KMS-11 (cell line): ENCODE measurements around the gene RPGRIP1.

ENCODE experiments used
- H2AFZ ChIP-seq: fragments of 200-600 bp; sonication (generic); 2 replicates; pipeline ENCODE4 v1.6.1; 2016; ENCODE audit warnings: antibody characterized with exemption, mixed run types, low read depth
- H3K27ac ChIP-seq: fragments of 200-600 bp; sonication (generic); 2 replicates; pipeline ENCODE4 v1.6.1; 2016; ENCODE audit warnings: mild to moderate bottlenecking, mixed run types
- H3K27me3 ChIP-seq: fragments of 200-600 bp; sonication (generic); 2 replicates; pipeline ENCODE4 v1.6.1; 2017; ENCODE audit warnings: mild to moderate bottlenecking, low read depth, mixed run types, moderate library complexity; ENCODE audit not compliant: insufficient read depth
- H3K36me3 ChIP-seq: fragments of 200-600 bp; sonication (generic); 2 replicates; pipeline ENCODE4 v1.6.1; 2017; ENCODE audit warnings: mild to moderate bottlenecking, mixed run types; ENCODE audit not compliant: insufficient read depth
- H3K4me1 ChIP-seq: fragments of 200-600 bp; sonication (generic); 2 replicates; pipeline ENCODE4 v1.6.1; 2016; ENCODE audit warnings: mild to moderate bottlenecking, low read depth, mixed run types; ENCODE audit not compliant: poor library complexity, severe bottlenecking
- H3K4me2 ChIP-seq: fragments of 200-600 bp; sonication (generic); 2 replicates; pipeline ENCODE4 v1.7.0; 2016; ENCODE audit warnings: mild to moderate bottlenecking, mixed run types
- H3K4me3 ChIP-seq: fragments of 200-600 bp; sonication (generic); IDR thresholded peaks from 2 replicates; pipeline ENCODE4 v1.6.1; 2017; ENCODE audit warnings: low read depth, low read length, mixed read lengths; ENCODE audit not compliant: insufficient read depth
- H3K79me2 ChIP-seq: fragments of 200-600 bp; sonication (generic); 2 replicates; pipeline ENCODE4 v1.6.1; 2016; ENCODE audit warnings: low read depth, mixed run types; ENCODE audit not compliant: insufficient read depth
- H3K9ac ChIP-seq: fragments of 200-600 bp; sonication (generic); 2 replicates; pipeline ENCODE4 v1.6.1; 2016; ENCODE audit warnings: mild to moderate bottlenecking, mixed run types
- H4K20me1 ChIP-seq: fragments of 200-600 bp; sonication (generic); 2 replicates; pipeline ENCODE4 v1.6.1; 2016; ENCODE audit warnings: mild to moderate bottlenecking, mixed run types; ENCODE audit not compliant: insufficient read depth
- CTCF ChIP-seq: fragments of 200-600 bp; sonication (generic); conservative IDR thresholded peaks from 2 replicates; pipeline ENCODE4 v1.6.1; 2017; ENCODE audit warnings: low read depth, mild to moderate bottlenecking, antibody characterized with exemption, low read length, moderate library complexity, mixed read lengths

Gene RPGRIP1

DNA sequence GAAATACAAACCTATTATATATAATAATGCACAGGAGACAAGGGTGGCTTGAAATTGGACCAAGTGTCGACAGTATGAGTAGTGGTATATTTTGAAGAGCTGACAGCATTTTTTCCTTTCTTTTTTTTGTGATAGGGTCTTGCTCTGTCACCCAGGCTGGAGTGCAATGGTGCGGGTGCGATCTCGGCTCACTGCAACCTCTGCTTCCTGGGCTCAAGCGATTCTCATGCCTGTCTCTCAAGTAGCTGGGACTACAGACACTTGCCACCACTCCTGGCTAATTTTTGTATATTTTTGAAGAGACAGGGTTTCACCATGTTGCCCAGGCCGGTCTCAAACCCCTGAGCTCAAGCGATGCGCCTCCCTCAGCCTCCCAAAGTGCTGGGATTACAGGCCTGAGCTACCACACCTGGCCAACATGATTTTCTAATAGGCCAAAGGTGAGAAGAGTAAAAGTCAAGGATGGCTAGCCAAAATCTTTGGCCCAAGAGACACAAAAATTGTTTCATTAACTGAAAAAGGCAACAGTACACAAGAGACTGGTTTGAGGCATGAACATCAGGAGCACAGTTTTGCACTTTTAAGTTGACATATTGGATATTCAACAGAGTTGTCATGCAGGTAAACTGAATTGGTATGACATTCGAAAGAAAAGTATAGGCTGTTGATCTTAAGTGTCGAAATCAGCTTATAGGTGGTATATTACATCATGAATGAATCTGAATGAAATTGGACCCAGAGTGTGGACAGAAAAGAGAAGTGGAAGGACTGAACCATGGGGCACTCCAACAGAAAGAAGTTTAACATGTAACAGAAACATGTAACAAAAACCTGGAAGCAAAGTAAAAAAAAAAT is 23.1 kb upstream of the RPGRIP1 start:
- no peak overlapping the region for H3K9ac ChIP-seq
- no peak overlapping the region for H3K4me2 ChIP-seq
- TF ChIP-seq CTCF = no peak
- H3K36me3 ChIP-seq = 0 out of 2 replicates have a peak, but pooled peaks cover 10% of the 10 kb centered on the region
- H3K27ac ChIP-seq = no peak overlapping the region
- peaks cover 55% of the 10 kb centered on the region for H4K20me1 ChIP-seq
- H2AFZ ChIP-seq = no peak overlapping the region
- H3K4me3 ChIP-seq = no peak overlapping the region
- no peaks in the 10 kb centered on the region for H3K27me3 ChIP-seq
- H3K79me2 ChIP-seq = peaks cover 98% of the 10 kb centered on the region
- peaks cover 37% of the 10 kb centered on the region for H3K4me1 ChIP-seq

DNA sequence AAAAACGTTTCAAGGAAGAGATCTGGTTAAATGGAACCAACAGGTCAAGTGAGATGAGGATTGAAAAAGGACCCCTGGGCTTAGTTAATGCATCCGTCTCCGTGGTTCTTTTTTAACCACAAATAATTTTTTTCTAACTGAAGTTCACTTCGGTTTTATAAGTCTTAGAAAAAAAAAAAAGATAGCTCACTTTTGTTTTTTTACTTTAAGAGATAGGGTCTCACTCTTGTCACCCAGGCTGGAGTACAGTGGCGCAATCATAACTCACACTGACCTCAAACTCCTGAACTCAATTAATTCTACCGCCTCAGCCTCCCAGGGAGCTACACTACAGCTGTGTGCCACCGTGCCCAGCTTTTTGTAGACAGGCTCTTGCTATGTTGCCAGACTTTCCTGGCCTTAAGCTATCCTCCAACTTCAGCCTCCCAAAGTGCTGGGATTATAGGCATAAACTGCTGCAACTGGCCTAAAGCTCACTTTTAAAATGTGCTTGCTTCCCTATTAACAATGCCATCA is 22.4 kb upstream of the RPGRIP1 start:
- Histone ChIP-seq H3K4me3 (no peak overlapping the region), H3K9ac (no peak overlapping the region), H3K27ac (no peak overlapping the region), H3K79me2 (peaks cover 98% of the 10 kb centered on the region), H3K4me1 (peaks cover 41% of the 10 kb centered on the region), H4K20me1 (peaks cover 62% of the 10 kb centered on the region), H3K27me3 (no peaks in the 10 kb centered on the region), H3K36me3 (0 out of 2 replicates have a peak, but pooled peaks cover 10% of the 10 kb centered on the region), H3K4me2 (no peak overlapping the region), H2AFZ (no peak overlapping the region)
- no peak for TF ChIP-seq CTCF

DNA sequence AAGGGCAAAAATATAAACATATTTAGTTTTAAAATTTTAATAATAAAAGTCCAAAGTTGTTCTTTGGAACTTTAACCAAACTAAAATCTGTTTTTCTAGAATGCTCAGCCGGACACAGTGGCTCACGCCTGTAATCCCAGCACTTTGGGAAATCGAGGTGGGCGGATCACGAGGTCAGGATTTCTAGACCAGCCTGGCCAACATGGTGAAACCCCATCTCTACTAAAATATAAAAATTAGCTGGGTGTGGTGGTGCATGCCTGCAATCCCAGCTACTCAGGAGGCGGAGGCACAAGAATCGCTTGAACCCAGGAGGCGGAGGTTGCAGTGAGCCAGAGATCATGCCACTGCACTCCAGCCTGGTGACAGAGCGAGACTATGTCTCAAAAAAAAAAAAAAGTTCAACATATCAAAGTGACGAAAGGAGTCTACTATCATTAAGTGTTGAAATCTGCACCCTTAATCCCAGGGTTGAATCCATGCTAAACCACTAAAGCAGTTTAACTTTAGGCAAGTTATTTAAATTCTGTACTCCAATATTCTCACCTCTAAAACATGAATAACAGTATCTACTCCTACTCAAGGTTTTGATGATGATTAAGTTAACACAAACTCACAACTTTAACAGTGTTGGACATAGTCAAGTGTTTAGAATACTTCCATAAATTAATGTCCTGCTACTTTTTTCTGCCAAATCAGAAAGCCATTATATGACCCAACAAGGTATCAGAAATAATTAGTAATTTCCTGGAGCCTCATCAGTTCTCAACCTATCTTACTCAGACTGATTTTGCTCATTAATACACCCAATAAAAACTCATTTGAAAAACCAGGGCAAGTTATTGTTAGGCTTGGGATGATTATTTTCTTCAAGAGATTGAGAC is 21.6 kb upstream of the RPGRIP1 start:
- Histone ChIP-seq H4K20me1 (peaks cover 69% of the 10 kb centered on the region), H3K79me2 (peaks cover 98% of the 10 kb centered on the region), H3K36me3 (0 out of 2 replicates have a peak, but pooled peaks cover 10% of the 10 kb centered on the region), H3K4me1 (peaks cover 49% of the 10 kb centered on the region), H3K9ac (no peak overlapping the region), H3K4me3 (no peak overlapping the region), H3K4me2 (no peak overlapping the region; the same call in 1 of the 2 replicates), H2AFZ (no peak overlapping the region), H3K27me3 (no peaks in the 10 kb centered on the region), H3K27ac (no peak overlapping the region)
- no peak for TF ChIP-seq CTCF
